PC-9 (cell line): ENCODE results near the gene ANGPTL2. TPM values are rescaled to one million over a fixed set of nuclear protein-coding genes. Genes with fewer than 3 reads are reported as not detected.

ENCODE experiments used
- BruUV-seq: library from RNA; stranded (reverse); fragments of 400-500 nt; replicated peaks from 2 replicates; lab custom pipeline; 2021; lab: Mats Ljungman, UMichigan
- CTCF ChIA-PET: fragments of 300-600 bp; sonication (Branson Sonifier 250); formaldehyde crosslinking; loops from one replicate; lab custom pipeline; 2022; ENCODE audit warnings: antibody characterized with exemption; lab: Charles Lee
- POLR2A ChIA-PET: fragments of 300-600 bp; sonication (Branson Sonifier 250); formaldehyde crosslinking; loops from one replicate; lab custom pipeline; 2022; ENCODE audit warnings: antibody characterized with exemption; ENCODE audit not compliant: unreplicated experiment; lab: Charles Lee
- DNase-seq, 2 experiments: peaks; one replicate each; pipeline versions ENCODE4 v3.0.0 to v3.0.0-alpha.2; 2015 to 2022; ENCODE audit warnings: mixed read lengths in 1 of 2
- H2AFZ ChIP-seq: fragments of 200-600 bp; sonication (generic); 2 replicates; pipeline ENCODE4 v1.8.1; 2017; ENCODE audit warnings: antibody characterized with exemption
- H3F3A ChIP-seq: fragments of 200-600 bp; sonication (generic); 2 replicates; pipeline ENCODE4 v1.8.1; 2017; ENCODE audit warnings: antibody characterized with exemption, mild to moderate bottlenecking, low read depth; ENCODE audit not compliant: insufficient read depth
- H3K27ac ChIP-seq: fragments of 200-600 bp; sonication (generic); 2 replicates; pipeline ENCODE4 v1.6.1; 2016; ENCODE audit warnings: mixed run types
- H3K27me3 ChIP-seq: fragments of 200-600 bp; sonication (generic); 2 replicates; pipeline ENCODE4 v1.6.1; 2016; ENCODE audit warnings: low read depth, mixed run types; ENCODE audit not compliant: insufficient read depth
- H3K36me3 ChIP-seq: fragments of 200-600 bp; sonication (generic); 2 replicates; pipeline ENCODE4 v1.6.1; 2016; ENCODE audit warnings: low read depth, mixed run types
- H3K4me1 ChIP-seq: fragments of 200-600 bp; sonication (generic); replicated peaks from 2 replicates; pipeline ENCODE4 v1.6.1; 2016; ENCODE audit warnings: mixed run types; ENCODE audit not compliant: insufficient read depth
- H3K4me2 ChIP-seq: fragments of 200-600 bp; sonication (generic); 2 replicates; pipeline ENCODE4 v1.6.1; 2017; ENCODE audit warnings: mixed run types
- H3K4me3 ChIP-seq: fragments of 200-600 bp; sonication (generic); 2 replicates; pipeline ENCODE4 v1.6.1; 2016; ENCODE audit warnings: mixed run types
- H3K79me2 ChIP-seq: fragments of 200-600 bp; sonication (generic); 2 replicates; pipeline ENCODE4 v1.6.1; 2017; ENCODE audit warnings: low read depth, mixed run types
- H3K9me2 ChIP-seq: fragments of 200-600 bp; sonication (generic); 2 replicates; pipeline ENCODE4 v1.8.1; 2017; ENCODE audit warnings: mild to moderate bottlenecking; ENCODE audit not compliant: insufficient read depth
- H3K9me3 ChIP-seq: fragments of 200-600 bp; sonication (generic); 2 replicates; pipeline ENCODE4 v1.8.1; 2016; ENCODE audit warnings: low read depth; ENCODE audit not compliant: insufficient read depth
- H4K20me1 ChIP-seq: fragments of 200-600 bp; sonication (generic); 2 replicates; pipeline ENCODE4 v1.8.1; 2017; ENCODE audit not compliant: insufficient read depth
- CTCF ChIP-seq: fragments of 200-600 bp; sonication (generic); conservative IDR thresholded peaks from 2 replicates; pipeline ENCODE4 v1.6.1; 2017; ENCODE audit warnings: mixed run types, antibody characterized with exemption, mild to moderate bottlenecking, moderate library complexity
- EZH2 ChIP-seq: fragments of 200-600 bp; sonication (generic); IDR thresholded peaks from 2 replicates; pipeline ENCODE4 v1.8.0; 2017; ENCODE audit warnings: antibody characterized with exemption, low read depth
- intact Hi-C: fragments of 100-400 bp; cut with micrococcal nuclease; formaldehyde crosslinking; loops from one replicate; pipeline ENCODE4 v1.10.0; 2022; ENCODE audit not compliant: unreplicated experiment
- total RNA-seq: library from RNA; stranded (reverse); gene quantifications from 2 replicates; pipeline ENCODE4 v1.2.3, GENCODE V29; 2021

The ANGPTL2 gene
- total RNA-seq, 1 experiment from 2014 or later, result 0.13 TPM

DNA sequence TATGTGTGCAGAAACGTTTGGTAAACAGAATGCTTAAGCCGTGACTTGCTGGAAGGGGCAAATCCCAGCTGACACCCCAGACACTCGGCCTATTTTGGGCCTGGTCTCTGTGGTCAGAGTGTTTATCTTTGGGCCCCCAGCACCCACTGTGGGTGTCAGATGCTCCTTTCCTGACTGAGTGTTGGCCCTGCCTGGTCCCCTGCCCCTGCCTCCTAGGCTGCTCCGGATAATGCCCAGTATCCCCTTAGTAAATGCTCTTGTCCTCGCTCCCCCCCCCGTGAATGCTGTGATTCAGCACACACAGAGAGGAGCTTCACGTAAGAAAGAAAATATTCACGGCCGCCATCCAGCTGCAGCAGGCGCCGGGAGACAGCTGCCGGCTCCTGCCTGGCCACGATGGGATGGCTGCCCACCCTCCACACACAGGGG, 11.3 kb upstream of the ANGPTL2 start:
- intact Hi-C loops, result loop anchor here (2.0 kb wide), 1 partner anchor 53 kb away; no protein-coding TSS in a partner anchor
- no peak overlapping the region for H2AFZ ChIP-seq
- H3F3A ChIP-seq, result peaks cover 25% of the 10 kb centered on the region
- H3K27me3 ChIP-seq, result no peaks in the 10 kb centered on the region
- H3K9me2 ChIP-seq, result no peaks in the 10 kb centered on the region
- H3K4me1 ChIP-seq, result peaks cover 43% of the 10 kb centered on the region
- no peaks in the 10 kb centered on the region for H3K36me3 ChIP-seq
- ChIA-PET POLR2A (no interaction called here), CTCF (no interaction called here)
- H4K20me1 ChIP-seq, result no peaks in the 10 kb centered on the region
- no peak overlapping the region for H3K4me3 ChIP-seq
- H3K79me2 ChIP-seq, result no peaks in the 10 kb centered on the region
- TF ChIP-seq EZH2, result no peak
- no peak for TF ChIP-seq CTCF
- H3K27ac ChIP-seq, result no peak overlapping the region
- DNase-seq, result no peak
- no TSS peak for BruUV-seq
- H3K4me2 ChIP-seq, result no peak overlapping the region
- H3K9me3 ChIP-seq, result no peaks in the 10 kb centered on the region

GRCh38 chr9:127132921-127133647, 10.6 kb upstream of the ANGPTL2 start:
- peaks cover 25% of the 10 kb centered on the region for H3F3A ChIP-seq
- no peaks in the 10 kb centered on the region for H3K36me3 ChIP-seq
- no peak overlapping the region for H3K4me2 ChIP-seq
- H3K79me2 ChIP-seq, result no peaks in the 10 kb centered on the region
- H3K27ac ChIP-seq, result no peak overlapping the region
- no TSS peak for BruUV-seq
- H3K9me3 ChIP-seq, result no peaks in the 10 kb centered on the region
- CTCF ChIA-PET, result no interaction called here
- peaks cover 48% of the 10 kb centered on the region for H3K4me1 ChIP-seq
- H4K20me1 ChIP-seq, result no peaks in the 10 kb centered on the region
- H3K4me3 ChIP-seq, result no peak overlapping the region
- DNase-seq, result no peak
- POLR2A ChIA-PET, result no interaction called here
- no peaks in the 10 kb centered on the region for H3K9me2 ChIP-seq
- intact Hi-C loops, result loop anchor here (2.0 kb wide), 1 partner anchor 54 kb away; no protein-coding TSS in a partner anchor
- no peak overlapping the region for H2AFZ ChIP-seq
- H3K27me3 ChIP-seq, result no peaks in the 10 kb centered on the region
- TF ChIP-seq EZH2 (no peak), CTCF (no peak)

DNA sequence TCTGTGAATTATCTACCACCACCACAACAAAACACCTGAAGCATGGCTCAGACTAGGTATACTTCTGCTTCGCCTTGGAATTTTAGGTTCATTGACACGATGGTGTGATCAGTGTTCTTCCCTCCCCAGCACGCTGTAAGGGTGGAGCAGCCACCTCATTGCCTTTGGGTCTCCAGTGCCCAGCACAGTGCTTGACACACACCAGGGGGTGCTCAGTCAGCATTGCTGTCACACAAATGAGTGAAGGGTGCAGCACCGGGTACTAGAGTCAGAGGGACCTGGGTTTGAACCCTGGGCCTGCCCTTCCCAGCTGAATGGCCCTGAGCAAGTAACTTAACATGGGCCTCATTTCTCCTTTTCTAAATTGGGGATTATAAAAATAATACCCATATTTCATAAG, 9.9 kb upstream of the ANGPTL2 start:
- Histone ChIP-seq H3K4me1 (peaks cover 48% of the 10 kb centered on the region), H3K27me3 (no peaks in the 10 kb centered on the region), H3K9me3 (no peaks in the 10 kb centered on the region; the same call in 1 of the 2 replicates), H3K4me2 (peak overlapping the region; percentile 64), H4K20me1 (no peaks in the 10 kb centered on the region), H3K79me2 (no peaks in the 10 kb centered on the region), H3F3A (peaks cover 25% of the 10 kb centered on the region), H3K27ac (peak overlapping the region; percentile 80), H2AFZ (no peak overlapping the region), H3K36me3 (no peaks in the 10 kb centered on the region), H3K4me3 (no peak overlapping the region), H3K9me2 (no peaks in the 10 kb centered on the region)
- intact Hi-C loops, result loop anchor here (2.0 kb wide), 1 partner anchor 54 kb away; no protein-coding TSS in a partner anchor
- ChIA-PET POLR2A (interaction anchor here (0.6 kb wide), 1 partner anchor 177 kb away, joined by 3 read pairs; no protein-coding TSS in a partner anchor), CTCF (no interaction called here)
- DNase-seq, result no peak
- TF ChIP-seq EZH2, result no peak
- no peak for TF ChIP-seq CTCF
- BruUV-seq, result no TSS peak
